GM19438 (cell line): ENCODE measurements around the gene EIF4B.
A peak's percentile ranks its signal among the peaks of the same experiment; 100 is the strongest.

Experiments
- ATAC-seq: cut with Tn5 transposase; IDR thresholded peaks from one replicate; pipeline ENCODE4 v1.9.1; 2021; ENCODE audit warnings: low read depth; ENCODE audit not compliant: unreplicated experiment

The EIF4B gene

GRCh38 chr12:53067993-53068770, 61.9 kb downstream of the EIF4B start:
- no peak for ATAC-seq

GRCh38 chr12:53068811-53069585, 62.7 kb downstream of the EIF4B start:
- ATAC-seq = no peak

- no peak for ATAC-seq
Observed at GRCh38 chr12:53069621-53070410, 63.6 kb downstream of the EIF4B start.

DNA sequence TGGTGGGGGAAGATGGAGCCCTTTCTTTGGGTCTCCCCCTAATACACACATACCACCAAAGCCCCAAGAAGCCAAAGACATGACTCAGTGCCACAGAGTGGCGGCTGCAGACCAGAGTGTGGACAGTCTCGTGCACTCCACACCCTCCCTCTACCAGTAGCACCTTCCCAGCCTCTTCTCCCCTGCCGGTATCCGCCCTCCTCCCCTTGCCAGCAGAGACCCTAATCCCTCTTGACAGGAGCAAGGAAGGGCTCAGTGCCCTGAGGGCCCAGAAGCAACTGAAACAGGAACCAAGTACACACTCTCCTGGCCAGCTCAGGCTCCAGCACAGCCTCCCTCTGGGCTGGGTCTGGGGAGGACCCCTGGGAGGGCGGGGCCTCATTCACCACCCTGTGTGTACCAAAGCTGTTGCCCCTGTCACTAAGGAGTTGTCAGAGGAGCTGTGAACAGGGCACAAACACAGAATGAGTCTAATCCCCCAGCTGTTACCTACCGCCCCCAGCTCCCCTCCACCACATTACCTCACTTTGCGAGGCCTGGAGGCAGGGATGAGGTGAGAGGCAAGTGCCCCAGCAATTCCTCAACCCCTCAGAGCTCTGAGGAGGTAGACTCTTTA, 64.7 kb downstream of the EIF4B start:
- ATAC-seq = no peak

DNA sequence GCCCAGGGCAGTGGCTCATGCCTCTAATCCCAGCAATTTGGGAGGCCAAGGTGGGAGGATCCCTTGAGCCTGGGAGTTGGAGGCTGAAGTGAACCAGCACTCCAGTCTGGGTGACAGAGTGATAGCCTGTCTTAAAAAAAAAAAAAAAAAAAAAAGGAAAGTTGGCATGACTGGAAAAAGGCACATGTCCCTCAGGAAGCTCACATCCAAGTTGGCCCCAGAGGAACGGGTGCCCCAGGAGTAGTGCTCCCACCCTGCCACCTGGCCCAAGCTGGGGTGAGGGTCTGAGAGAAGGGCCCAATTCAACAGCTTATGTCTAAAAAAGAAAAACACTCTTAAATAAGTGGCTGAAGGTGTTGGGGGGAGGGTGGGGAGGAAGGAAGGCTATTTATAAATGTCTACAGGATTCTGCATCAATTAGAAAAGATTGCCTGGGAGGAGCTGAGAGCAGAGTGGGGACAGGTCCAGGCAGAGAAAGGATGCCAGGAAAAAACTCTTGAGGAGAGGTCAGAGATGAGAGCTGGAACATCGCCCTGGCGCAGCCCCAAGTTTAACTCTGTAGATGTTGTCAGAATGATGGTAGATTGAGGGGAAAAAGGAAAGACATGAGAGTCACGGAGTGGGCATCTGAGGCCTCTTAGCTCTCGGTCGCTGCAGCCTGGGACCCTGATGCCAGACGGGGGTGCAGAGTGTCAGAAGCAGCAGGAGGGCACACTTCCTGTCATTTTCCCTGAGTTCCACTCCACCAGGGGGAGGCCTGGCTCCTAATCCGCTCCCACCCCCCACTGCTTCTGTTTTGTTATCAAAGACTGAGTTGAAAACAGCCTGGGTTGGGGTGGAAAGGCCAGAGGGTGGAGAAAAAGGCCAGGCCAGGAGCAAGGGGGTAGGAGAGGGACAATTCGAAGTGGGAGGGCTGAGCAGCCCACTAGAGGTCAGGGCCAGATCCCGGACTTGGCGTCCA, 65.6 kb downstream of the EIF4B start:
- no peak for ATAC-seq

GRCh38 chr12:53073881-53074280, 67.6 kb downstream of the EIF4B start:
- no peak for ATAC-seq

- ATAC-seq = no peak
Observed at GRCh38 chr12:53074283-53074998, 68.2 kb downstream of the EIF4B start.

DNA sequence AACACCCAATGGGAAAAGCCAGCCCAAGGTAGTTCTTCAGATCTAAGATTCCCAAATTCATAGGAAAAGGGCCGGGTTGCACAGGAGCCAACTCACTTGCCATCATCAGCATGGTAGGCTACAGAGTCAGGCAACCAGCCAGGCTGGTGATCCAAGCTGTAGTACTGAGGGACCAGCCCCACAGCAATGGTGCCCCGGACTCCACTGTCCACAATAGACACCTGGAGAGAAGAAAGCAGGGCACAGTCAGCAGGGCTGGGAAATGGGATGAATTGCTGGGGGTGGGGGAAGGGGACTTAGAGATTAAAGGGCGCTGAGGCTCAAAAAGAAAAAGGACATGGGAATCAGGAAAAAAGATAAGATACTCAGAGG, 68.7 kb downstream of the EIF4B start:
- ATAC-seq = no peak

- no peak for ATAC-seq
Observed at GRCh38 chr12:53076461-53076860, 70.2 kb downstream of the EIF4B start.

DNA sequence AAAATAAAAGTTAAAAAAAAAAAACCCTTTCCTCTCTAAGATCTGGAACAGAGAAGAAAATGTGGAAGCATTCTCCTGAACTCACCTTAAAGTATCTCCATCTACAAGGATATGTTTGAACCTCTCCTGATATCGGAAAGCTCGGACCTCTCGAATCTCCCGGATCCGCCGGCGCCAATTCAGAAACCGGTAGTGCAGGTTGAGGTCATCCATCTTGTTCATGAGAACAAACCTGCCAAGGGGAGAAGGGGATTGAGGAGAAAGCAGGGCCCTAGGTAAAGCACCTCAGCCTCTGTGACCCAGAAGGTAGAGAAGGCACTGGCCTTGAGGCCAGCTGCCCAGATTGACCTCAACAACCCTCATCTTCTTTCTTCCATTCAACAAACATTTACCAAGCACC, 70.8 kb downstream of the EIF4B start:
- no peak for ATAC-seq

GRCh38 chr12:53078425-53079225, 72.4 kb downstream of the EIF4B start:
- peak; percentile 23 for ATAC-seq

DNA sequence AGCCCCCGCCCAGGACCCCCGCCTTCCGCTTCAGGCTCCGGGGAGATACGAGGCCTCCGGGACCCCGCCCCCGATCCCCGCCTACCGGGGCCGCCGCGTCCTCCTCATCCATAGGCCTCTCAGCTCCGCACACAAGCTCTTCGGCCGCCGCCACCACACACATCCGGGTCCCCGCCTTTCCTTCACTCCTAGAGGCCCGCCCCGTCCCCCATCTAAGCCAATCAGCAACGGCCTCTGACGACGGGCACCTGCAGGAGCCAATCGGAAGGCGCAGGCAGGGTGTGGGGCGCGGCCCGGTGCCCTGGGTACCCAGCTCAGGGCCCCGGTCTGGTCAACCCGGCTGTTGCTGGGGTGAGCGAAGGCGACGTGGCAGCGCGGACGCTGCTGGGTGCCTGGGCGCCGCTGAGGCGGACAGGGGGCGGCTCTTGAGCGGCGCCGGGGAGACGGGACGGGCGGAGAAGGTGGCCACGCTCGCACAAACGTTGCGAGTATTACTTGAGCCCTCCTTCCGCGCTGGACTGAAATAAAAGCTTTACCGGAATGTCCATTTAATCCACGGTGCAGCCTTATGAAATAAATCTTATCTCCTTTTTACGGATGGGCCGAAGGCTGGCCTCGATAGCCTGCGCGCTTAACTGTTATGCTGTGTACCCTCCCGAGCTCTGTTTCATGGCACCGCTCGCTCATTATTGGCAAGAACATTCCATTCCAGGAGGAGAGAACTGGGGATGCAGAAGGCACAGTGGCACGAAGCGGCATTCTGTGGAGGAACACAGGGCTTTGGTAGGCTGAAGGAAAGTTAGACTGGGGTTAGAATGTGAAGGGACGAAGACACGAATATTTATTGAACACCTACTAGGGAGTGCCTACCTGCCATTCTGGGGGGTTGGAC, 73.2 kb downstream of the EIF4B start, which contains the start of gene SPRYD3:
SPRYD3 (minus strand) TSS at position 165 of the 892 bp plus-strand sequence; CDS start at position 108, 57 bp downstream.
- peak; percentile 96 for ATAC-seq

- ATAC-seq = no peak
Observed at GRCh38 chr12:53082637-53083175, 76.5 kb downstream of the EIF4B start.

DNA sequence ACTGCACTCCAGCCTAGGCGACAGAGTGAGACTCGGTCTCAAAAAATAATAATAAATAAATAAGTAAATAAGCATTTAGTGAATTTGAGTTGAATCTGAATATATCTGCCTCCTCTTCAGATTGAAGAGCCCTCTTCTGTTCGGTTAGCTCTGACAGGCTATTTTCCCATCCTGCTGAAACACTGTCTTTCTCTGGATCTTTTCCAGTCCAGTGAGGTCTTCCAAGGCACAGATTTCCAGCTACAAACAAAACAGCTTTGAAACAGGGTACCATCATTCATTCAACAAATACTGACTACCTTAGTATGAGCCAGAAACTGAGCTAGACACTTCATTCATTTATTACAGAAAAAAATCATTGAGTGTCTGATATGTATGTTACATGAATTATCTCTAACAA, 80.1 kb downstream of the EIF4B start:
- no peak for ATAC-seq

GRCh38 chr12:53090105-53090504, 83.8 kb downstream of the EIF4B start:
- ATAC-seq = no peak

DNA sequence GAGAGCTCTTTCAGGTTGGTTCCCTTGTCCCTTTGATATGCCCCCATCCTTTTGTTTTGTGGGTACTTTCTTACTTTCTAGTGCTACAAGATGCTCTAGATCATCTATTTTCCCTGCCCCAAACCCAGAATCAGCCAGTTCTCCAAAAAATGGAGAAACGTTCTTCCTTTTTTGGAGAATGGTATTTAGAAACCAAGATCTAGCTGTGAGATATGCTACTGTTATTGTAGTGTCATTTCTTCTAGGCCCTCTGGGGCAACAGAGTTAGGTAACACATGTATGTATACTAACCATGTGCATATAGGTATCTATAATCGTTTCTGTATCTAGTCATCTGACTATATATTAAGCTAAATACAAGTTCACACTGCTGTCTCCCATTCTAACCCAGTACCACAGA, 84.3 kb downstream of the EIF4B start:
- ATAC-seq = no peak

DNA sequence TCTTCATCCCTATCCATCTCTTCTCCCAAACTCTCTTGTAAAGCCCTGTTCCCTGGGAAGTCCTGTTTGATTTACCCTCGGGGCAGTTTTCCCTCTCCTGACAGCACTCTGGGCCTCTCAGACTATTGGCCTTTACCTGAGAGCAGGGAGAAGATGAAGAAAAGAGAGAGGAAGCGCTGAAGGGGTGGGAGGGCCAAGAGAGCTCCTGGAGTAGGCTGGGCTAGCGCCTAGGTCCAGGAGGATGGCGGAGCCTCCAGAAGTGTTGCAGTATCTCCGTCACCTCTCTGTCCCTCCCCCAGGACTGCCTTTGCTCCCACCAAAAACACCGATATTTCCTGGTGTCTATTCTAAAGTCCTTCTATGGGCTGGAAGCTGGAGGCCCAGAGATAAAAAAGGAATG, 85.5 kb downstream of the EIF4B start:
- no peak for ATAC-seq
